ENCODE measurements around the gene RALGAPA2.

Gene RALGAPA2

GRCh38 chr20:20407891-20408805, 304.3 kb downstream of the RALGAPA2 start:
- no peak overlapping the region for H3K4me3 ChIP-seq (ENCODE audit: low read length)
- DNase-seq (ENCODE audit: low read depth, low spot score): peak; percentile 9

GRCh38 chr20:20406306-20406705, 306.1 kb downstream of the RALGAPA2 start:
- H3K4me3 ChIP-seq (ENCODE audit: low read length): no peak overlapping the region
- DNase-seq (ENCODE audit: low read depth, low spot score): no peak

GRCh38 chr20:20405623-20406022, 306.8 kb downstream of the RALGAPA2 start:
- H3K4me3 ChIP-seq (ENCODE audit: low read length): no peak overlapping the region
- peak; percentile 29 for DNase-seq (ENCODE audit: low read depth, low spot score)

- H3K4me3 ChIP-seq (ENCODE audit: low read length): no peak overlapping the region
- DNase-seq (ENCODE audit: low read depth, low spot score): no peak
Measured at GRCh38 chr20:20404633-20405032, 307.8 kb downstream of the RALGAPA2 start.

GRCh38 chr20:20401991-20402390, 310.5 kb downstream of the RALGAPA2 start:
- DNase-seq (ENCODE audit: low read depth, low spot score): no peak
- no peak overlapping the region for H3K4me3 ChIP-seq (ENCODE audit: low read length)

GRCh38 chr20:20399531-20400500, 312.6 kb downstream of the RALGAPA2 start:
- no peak for DNase-seq (ENCODE audit: low read depth, low spot score)
- H3K4me3 ChIP-seq (ENCODE audit: low read length): no peak overlapping the region

- H3K4me3 ChIP-seq (ENCODE audit: low read length): no peak overlapping the region
- no peak for DNase-seq (ENCODE audit: low read depth, low spot score)
Measured at GRCh38 chr20:20398123-20398522, 314.3 kb downstream of the RALGAPA2 start.

- DNase-seq (ENCODE audit: low read depth, low spot score): no peak
- H3K4me3 ChIP-seq (ENCODE audit: low read length): no peak overlapping the region
Measured at GRCh38 chr20:20396794-20397193, 315.6 kb downstream of the RALGAPA2 start.

GRCh38 chr20:20395903-20396568, 316.4 kb downstream of the RALGAPA2 start:
- DNase-seq (ENCODE audit: low read depth, low spot score): no peak
- H3K4me3 ChIP-seq (ENCODE audit: low read length): no peak overlapping the region

GRCh38 chr20:20395087-20395486, 317.4 kb downstream of the RALGAPA2 start:
- no peak for DNase-seq (ENCODE audit: low read depth, low spot score)
- H3K4me3 ChIP-seq (ENCODE audit: low read length): no peak overlapping the region

- no peak overlapping the region for H3K4me3 ChIP-seq (ENCODE audit: low read length)
- DNase-seq (ENCODE audit: low read depth, low spot score): no peak
Measured at GRCh38 chr20:20393207-20394120, 319.0 kb downstream of the RALGAPA2 start.

- no peak for DNase-seq (ENCODE audit: low read depth, low spot score)
- no peak overlapping the region for H3K4me3 ChIP-seq (ENCODE audit: low read length)
Measured at GRCh38 chr20:20391766-20392165, 320.7 kb downstream of the RALGAPA2 start.

GRCh38 chr20:20391115-20391514, 321.3 kb downstream of the RALGAPA2 start:
- no peak for DNase-seq (ENCODE audit: low read depth, low spot score)
- H3K4me3 ChIP-seq (ENCODE audit: low read length): no peak overlapping the region

- no peak overlapping the region for H3K4me3 ChIP-seq (ENCODE audit: low read length)
- DNase-seq (ENCODE audit: low read depth, low spot score): no peak
Measured at GRCh38 chr20:20390393-20390792, 322.1 kb downstream of the RALGAPA2 start.

GRCh38 chr20:20386192-20386591, 326.3 kb downstream of the RALGAPA2 start:
- H3K4me3 ChIP-seq (ENCODE audit: low read length): no peak overlapping the region
- DNase-seq (ENCODE audit: low read depth, low spot score): no peak

- no peak for DNase-seq (ENCODE audit: low read depth, low spot score)
- H3K4me3 ChIP-seq (ENCODE audit: low read length): no peak overlapping the region
Measured at GRCh38 chr20:20375862-20376261, 336.6 kb downstream of the RALGAPA2 start.

- no peak for DNase-seq (ENCODE audit: low read depth, low spot score)
- no peak overlapping the region for H3K4me3 ChIP-seq (ENCODE audit: low read length)
Measured at GRCh38 chr20:20373091-20373571, 339.3 kb downstream of the RALGAPA2 start.

GRCh38 chr20:20371681-20372080, 340.8 kb downstream of the RALGAPA2 start:
- no peak for DNase-seq (ENCODE audit: low read depth, low spot score)
- no peak overlapping the region for H3K4me3 ChIP-seq (ENCODE audit: low read length)
